TTC549 (cell line): ENCODE data around the gene POLDIP2.

Experiments
- FAIRE-seq: peaks from 2 replicates; lab custom pipeline; 2012; peaks lifted over from hg19 to GRCh38; lab: Jason Lieb, UNC

Gene POLDIP2

GRCh38 chr17:28390141-28390540 is 32.8 kb upstream of the POLDIP2 start:
- FAIRE-seq, result no peak

DNA sequence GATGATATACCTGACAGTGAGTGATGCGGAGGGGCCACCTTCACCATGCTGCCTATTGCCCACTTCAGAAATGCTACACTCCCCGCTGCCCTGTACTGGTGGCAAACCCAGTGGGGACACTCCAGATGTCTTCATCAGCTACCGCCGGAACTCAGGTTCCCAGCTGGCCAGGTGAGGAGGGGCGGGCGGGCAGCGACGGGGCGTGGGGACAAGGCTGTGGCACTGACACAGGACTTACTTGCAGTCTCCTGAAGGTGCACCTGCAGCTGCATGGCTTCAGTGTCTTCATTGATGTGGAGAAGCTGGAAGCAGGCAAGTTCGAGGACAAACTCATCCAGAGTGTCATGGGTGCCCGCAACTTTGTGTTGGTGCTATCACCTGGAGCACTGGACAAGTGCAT is 30.8 kb upstream of the POLDIP2 start:
- FAIRE-seq, result no peak

DNA sequence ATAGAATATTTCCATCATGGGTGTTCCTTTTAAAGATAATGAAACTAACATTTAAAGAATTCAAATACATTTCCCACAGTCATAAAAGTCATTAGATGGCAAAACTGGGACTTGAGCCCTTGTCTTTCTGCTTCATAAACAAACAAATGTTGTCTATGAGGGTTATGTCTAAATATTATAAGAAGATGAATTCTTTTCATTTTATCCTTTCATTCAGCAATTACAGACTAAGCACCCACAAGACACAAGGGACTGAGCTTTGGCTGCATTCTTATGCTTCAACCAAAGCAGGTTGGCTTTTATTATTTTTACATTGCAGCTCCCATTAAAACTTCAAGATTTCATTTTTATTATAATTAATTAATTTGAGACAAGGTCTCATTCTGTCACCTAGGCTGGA is 29.1 kb upstream of the POLDIP2 start:
- no peak for FAIRE-seq

DNA sequence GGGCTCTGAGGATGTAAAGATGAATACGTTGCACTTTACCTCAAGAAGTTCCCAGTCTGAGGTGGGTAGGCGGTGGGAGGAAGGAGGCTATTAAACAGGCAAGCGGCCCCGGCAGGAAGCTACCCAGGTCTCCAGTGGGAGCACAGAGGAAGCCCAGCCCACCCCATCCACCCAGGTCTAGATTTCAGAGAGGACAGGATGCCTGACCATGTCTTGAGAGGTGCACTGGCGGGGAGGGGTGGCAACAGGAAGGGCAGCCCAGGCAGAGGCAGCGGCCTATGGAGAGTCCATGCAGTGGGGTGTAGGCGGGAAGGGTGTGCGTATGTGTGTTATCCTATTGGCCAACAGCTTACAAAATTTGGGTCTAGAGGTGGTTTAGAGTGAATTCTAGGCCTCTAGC is 28.1 kb upstream of the POLDIP2 start:
- no peak for FAIRE-seq

DNA sequence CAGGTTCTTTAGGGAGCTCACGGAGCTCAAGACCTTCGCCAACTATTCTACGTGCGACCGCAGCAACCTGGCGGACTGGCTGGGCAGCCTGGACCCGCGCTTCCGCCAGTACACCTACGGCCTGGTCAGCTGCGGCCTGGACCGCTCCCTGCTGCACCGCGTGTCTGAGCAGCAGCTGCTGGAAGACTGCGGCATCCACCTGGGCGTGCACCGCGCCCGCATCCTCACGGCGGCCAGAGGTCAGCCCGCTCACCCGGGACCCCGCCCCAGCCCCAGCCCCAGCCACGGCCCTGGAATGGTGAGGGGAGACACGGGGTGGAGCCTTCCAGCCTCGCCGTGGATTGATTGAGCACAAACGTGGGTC is 27.7 kb upstream of the POLDIP2 start:
- no peak for FAIRE-seq

- FAIRE-seq, result no peak
Measured at GRCh38 chr17:28384281-28385036, 27.1 kb upstream of the POLDIP2 start.

DNA sequence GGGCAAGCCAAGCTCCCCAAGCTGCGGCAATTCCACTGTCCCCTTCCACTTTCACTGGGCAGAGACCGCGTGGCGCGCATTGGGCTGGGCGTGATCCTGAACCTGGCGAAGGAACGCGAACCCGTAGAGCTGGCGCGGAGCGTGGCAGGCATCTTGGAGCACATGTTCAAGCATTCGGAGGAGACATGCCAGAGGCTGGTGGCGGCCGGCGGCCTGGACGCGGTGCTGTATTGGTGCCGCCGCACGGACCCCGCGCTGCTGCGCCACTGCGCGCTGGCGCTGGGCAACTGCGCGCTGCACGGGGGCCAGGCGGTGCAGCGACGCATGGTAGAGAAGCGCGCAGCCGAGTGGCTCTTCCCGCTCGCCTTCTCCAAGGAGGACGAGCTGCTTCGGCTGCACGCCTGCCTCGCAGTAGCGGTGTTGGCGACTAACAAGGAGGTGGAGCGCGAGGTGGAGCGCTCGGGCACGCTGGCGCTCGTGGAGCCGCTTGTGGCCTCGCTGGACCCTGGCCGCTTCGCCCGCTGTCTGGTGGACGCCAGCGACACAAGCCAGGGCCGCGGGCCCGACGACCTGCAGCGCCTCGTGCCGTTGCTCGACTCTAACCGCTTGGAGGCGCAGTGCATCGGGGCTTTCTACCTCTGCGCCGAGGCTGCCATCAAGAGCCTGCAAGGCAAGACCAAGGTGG is 24.0 kb upstream of the POLDIP2 start:
- FAIRE-seq, result no peak

GRCh38 chr17:28379814-28380801 is 22.8 kb upstream of the POLDIP2 start:
- no peak for FAIRE-seq

- FAIRE-seq, result no peak
Measured at GRCh38 chr17:28372945-28373274, 15.6 kb upstream of the POLDIP2 start.

DNA sequence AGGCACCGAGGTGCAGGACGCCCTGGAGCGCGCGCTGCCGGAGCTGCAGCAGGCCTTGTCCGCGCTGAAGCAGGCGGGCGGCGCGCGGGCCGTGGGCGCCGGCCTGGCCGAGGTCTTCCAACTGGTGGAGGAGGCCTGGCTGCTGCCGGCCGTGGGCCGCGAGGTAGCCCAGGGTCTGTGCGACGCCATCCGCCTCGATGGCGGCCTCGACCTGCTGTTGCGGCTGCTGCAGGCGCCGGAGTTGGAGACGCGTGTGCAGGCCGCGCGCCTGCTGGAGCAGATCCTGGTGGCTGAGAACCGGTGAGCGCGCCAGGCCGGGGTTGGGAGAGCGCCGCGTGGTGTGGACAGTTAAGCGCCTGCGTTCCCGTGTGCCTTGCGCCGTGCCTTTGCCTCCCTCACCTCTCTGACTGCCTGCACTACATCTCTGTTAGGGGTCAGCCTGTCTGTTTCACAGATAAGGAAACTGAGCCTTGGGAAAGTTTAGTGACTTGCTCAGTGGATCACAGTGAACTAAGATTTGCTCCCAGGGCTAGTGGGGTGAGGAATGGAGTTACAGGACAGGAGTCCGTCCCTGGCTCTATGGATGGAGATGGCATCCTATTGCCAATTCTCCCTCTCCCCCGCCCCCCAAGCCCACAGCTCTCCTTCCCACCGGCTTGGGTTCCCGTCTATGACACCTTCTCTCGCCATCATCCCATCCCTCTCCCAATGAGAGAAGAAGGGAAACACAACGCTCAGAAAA is 15.0 kb upstream of the POLDIP2 start:
- FAIRE-seq, result no peak

GRCh38 chr17:28371245-28372202 is 14.2 kb upstream of the POLDIP2 start, which contains the start of gene SARM1:
TSS of gene SARM1 (plus strand) at chr17:28371694. CDS start at chr17:28372033, 339 bp downstream.
- peak; percentile 62 for FAIRE-seq

DNA sequence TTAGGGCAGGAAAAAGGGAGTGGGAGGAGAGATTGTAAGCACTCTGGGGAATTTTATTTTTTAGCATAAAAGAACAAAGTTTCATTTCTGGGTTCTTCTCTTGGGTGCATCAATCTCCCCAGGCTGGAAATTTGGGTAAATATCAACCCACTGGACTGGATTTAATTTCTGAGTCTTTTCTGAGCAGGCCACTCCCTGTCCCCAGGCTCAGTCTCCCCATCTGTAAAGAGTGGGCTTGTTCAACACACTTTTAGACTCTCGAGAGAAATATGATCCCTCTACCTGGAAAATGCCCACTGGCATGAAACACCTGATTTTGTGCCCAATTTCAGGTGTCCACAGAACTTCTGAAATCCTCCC is 13.4 kb upstream of the POLDIP2 start:
- no peak for FAIRE-seq

GRCh38 chr17:28370035-28370743 is 12.9 kb upstream of the POLDIP2 start, which contains the start of gene VTN:
TSS of gene VTN (minus strand) at chr17:28370307. CDS start at chr17:28370203, 104 bp downstream.
- no peak for FAIRE-seq

GRCh38 chr17:28369684-28370034 is 12.3 kb upstream of the POLDIP2 start:
- FAIRE-seq, result no peak

DNA sequence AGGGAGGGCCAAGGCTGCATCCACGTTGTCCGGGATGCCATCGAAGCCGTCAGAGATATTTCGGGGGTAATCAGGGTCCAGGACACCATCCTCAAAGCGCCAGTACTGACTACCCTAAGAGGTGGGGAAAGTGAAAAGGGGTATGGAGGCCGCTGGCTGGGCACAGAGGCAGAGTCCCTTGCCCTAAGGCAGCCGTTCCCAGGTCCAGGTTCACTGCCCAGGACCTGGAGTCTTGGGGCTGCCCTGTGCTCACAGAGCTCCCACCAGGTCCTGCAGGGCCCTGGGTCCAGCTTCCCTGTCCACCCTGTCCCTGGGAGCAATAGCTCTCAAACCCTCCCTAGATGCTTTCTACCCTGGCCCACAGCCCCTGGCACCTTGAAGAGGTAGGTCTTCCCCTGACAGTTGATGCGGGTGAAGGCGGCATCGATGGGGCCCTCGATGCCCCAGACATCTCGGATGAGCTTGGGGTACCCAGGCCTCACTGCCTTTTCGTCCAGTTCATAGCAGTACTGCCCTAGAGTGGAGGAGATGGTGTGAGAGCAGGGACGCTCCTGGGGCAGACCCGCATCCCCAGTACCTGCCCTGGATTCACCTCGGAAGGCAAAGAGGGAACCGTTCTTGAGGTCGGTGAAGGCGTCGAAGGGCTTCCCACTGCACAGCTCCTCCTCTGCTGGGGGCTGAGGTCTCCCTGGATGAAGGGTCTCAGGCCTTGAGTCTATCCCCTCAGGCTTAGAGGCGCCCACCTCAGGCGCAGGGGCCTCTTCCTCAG is 11.8 kb upstream of the POLDIP2 start:
- FAIRE-seq, result no peak

- no peak for FAIRE-seq
Measured at GRCh38 chr17:28368306-28368831, 11.0 kb upstream of the POLDIP2 start.

GRCh38 chr17:28367641-28368305 is 10.4 kb upstream of the POLDIP2 start:
- no peak for FAIRE-seq

- FAIRE-seq, result no peak
Measured at GRCh38 chr17:28366605-28367004, 9.3 kb upstream of the POLDIP2 start.

DNA sequence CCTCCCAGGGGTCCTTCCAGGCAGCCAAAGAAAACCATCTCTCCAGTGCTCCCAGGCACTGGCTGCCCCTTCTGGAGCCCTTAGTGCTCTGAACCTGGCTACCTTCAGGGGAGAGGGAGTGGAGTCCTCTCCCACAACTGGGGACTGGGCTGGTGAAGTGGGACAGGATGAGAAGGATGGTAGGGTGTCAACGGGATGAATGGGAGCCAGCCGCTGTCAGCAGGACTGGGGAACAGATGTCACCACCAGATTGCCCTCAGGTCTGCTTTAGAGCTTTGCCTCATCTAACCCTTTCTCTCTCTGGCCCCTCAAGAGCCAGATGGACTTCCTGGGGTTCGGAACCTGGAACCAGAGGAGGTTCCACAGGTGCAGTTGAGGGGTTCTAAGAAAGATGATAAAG is 8.2 kb upstream of the POLDIP2 start:
- no peak for FAIRE-seq
